ENCODE measurements around the gene TGFBR2. TPM values are rescaled to one million over a fixed set of nuclear protein-coding genes. Genes with fewer than 3 reads are reported as not detected.

The TGFBR2 gene
- total and polyA plus RNA-seq, 2 of the 13 experiments (the other 11 are each of a cell fraction or from before 2014, with no cell fraction given), result 82.2 to 187 TPM

DNA sequence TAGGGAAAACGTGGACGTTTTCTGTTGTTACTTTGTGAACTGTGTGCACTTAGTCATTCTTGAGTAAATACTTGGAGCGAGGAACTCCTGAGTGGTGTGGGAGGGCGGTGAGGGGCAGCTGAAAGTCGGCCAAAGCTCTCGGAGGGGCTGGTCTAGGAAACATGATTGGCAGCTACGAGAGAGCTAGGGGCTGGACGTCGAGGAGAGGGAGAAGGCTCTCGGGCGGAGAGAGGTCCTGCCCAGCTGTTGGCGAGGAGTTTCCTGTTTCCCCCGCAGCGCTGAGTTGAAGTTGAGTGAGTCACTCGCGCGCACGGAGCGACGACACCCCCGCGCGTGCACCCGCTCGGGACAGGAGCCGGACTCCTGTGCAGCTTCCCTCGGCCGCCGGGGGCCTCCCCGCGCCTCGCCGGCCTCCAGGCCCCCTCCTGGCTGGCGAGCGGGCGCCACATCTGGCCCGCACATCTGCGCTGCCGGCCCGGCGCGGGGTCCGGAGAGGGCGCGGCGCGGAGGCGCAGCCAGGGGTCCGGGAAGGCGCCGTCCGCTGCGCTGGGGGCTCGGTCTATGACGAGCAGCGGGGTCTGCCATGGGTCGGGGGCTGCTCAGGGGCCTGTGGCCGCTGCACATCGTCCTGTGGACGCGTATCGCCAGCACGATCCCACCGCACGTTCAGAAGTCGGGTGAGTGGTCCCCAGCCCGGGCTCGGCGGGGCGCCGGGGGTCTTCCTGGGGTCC lies at the start of gene TGFBR2 (continued):
- TF ChIP-seq CENPBD1 (CRISPR knock-in tag; IDR thresholded peaks at IDR 0.05; ENCODE audit: borderline replicate concordance, low read depth), result no peak
- TF ChIP-seq, protein P1, sequence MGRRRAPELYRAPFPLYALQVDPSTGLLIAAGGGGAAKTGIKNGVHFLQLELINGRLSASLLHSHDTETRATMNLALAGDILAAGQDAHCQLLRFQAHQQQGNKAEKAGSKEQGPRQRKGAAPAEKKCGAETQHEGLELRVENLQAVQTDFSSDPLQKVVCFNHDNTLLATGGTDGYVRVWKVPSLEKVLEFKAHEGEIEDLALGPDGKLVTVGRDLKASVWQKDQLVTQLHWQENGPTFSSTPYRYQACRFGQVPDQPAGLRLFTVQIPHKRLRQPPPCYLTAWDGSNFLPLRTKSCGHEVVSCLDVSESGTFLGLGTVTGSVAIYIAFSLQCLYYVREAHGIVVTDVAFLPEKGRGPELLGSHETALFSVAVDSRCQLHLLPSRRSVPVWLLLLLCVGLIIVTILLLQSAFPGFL (CRISPR knock-in tag; IDR thresholded peaks at IDR 0.05), result no peak
- TF ChIP-seq ZNF3 (CRISPR knock-in tag; IDR thresholded peaks at IDR 0.05), result no peak
- peak; percentile 80; the same call in 1 of the 2 replicates for TF ChIP-seq ZHX1 (CRISPR knock-in tag; IDR thresholded peaks at IDR 0.05; ENCODE audit: low read depth)
- no peak for TF ChIP-seq RFX5 (IDR thresholded peaks at IDR 0.05; ENCODE audit: low read depth, low read length)
- peak; percentile 50; the same call in 1 of the 2 replicates for TF ChIP-seq PRDM10 (CRISPR knock-in tag; IDR thresholded peaks at IDR 0.05; ENCODE audit: low read depth)
- no peak for TF ChIP-seq SUZ12 (IDR thresholded peaks at IDR 0.05; ENCODE audit: low read depth, low read length)
- 0 out of 2 replicates have a peak, but pooled peaks have one; percentile 19 for TF ChIP-seq REPIN1 (CRISPR knock-in tag; IDR thresholded peaks at IDR 0.05; ENCODE audit: borderline replicate concordance, low read depth)
- no peak; the same call in 1 of the 2 replicates for TF ChIP-seq ARNT2 (CRISPR knock-in tag; IDR thresholded peaks at IDR 0.05; ENCODE audit: low read depth)
- no peak for TF ChIP-seq ZNF280B (CRISPR knock-in tag; IDR thresholded peaks at IDR 0.05; ENCODE audit: borderline replicate concordance)
- no peak for TF ChIP-seq ZNF839 (CRISPR knock-in tag; IDR thresholded peaks at IDR 0.05; ENCODE audit: borderline replicate concordance)
- TF ChIP-seq GATAD1 (CRISPR knock-in tag; IDR thresholded peaks at IDR 0.05), result peak; percentile 15; the same call in 1 of the 2 replicates
- TF ChIP-seq ZNF414 (CRISPR knock-in tag; IDR thresholded peaks at IDR 0.05), result no peak
- peak; percentile 86 for TF ChIP-seq SAP130 (CRISPR knock-in tag; IDR thresholded peaks at IDR 0.05; ENCODE audit: low read depth)
- 0 out of 2 replicates have a peak, but pooled peaks have one; percentile 58 for TF ChIP-seq ZNF747 (CRISPR knock-in tag; IDR thresholded peaks at IDR 0.05; ENCODE audit: borderline replicate concordance)
- TF ChIP-seq GFI1 (CRISPR knock-in tag; IDR thresholded peaks at IDR 0.05; ENCODE audit: borderline replicate concordance), result peak; percentile 63
- no peak for TF ChIP-seq SMYD3 (CRISPR knock-in tag; IDR thresholded peaks at IDR 0.05)
- TF ChIP-seq ZSCAN29 (CRISPR knock-in tag; conservative IDR thresholded peaks at IDR 0.05), result peak; percentile 93

All from HepG2 (cell line).